HT1080 (cell line): ENCODE measurements around the gene LRP1. TPM values are rescaled to one million over a fixed set of nuclear protein-coding genes. Genes with fewer than 3 reads are reported as not detected.
"Not testable (repeated sequence)": the region's sequence is repeated elsewhere in the genome, so short reads cannot be mapped to it uniquely, and the experiment has no call there.

Experiments used
- DNase-seq: peaks from one replicate; pipeline ENCODE4 v3.0.0-alpha.2; 2015; ENCODE audit warnings: low read depth
- total RNA-seq: library from RNA; depleted of rRNA; stranded (reverse); fragments of >200 nt; shearing (Covaris generic); gene quantifications from 2 replicates; pipeline ENCODE4 v1.2.3, GENCODE V29; 2014

Gene LRP1
- total RNA-seq, 1 experiment from 2014 or later = 14.8 TPM

GRCh38 chr12:57110104-57111030 is 17.9 kb upstream of the LRP1 start:
- DNase-seq = peak; percentile 58

DNA sequence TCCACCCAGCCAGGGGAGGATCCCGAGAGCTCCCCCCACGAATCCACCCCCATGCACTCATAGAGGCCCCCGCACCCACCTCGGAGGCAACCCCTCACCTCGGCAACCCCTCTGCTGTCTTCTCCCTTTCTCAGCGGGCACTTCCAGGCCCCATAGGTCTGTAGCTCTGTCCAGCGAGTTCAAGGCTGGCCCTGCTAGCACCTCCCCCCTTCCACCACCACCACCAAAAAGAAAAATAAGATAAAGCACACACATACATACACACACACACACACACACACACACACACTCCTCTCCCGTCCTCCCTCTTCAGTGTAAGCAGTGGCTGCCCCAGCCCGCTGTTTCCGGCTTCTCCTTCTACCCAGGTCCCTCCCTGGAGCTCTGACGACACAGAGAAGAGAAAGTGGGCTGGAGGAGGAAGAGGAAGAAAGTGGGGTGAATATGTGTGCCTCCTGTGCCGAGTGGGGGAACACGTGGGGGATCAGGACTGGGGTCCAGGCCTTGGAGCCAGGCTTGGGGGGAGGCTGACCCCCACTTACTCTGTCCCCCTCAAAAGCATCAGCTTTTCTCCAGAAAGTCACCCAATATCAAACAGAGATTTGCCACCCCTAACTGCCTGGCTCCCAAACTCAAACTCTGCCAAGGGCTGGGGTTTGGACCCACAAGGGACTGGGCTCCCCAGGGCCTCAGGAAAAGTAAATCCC is 17.1 kb upstream of the LRP1 start, which contains the start of gene STAT6:
TSS of gene STAT6 (minus strand) at position 332 of the 704 bp plus-strand sequence. CDS start 3,084 bp downstream, outside the sequence.
- DNase-seq = peak; percentile 84

- no peak for DNase-seq
Measured at GRCh38 chr12:57112492-57113294, 15.6 kb upstream of the LRP1 start.

DNA sequence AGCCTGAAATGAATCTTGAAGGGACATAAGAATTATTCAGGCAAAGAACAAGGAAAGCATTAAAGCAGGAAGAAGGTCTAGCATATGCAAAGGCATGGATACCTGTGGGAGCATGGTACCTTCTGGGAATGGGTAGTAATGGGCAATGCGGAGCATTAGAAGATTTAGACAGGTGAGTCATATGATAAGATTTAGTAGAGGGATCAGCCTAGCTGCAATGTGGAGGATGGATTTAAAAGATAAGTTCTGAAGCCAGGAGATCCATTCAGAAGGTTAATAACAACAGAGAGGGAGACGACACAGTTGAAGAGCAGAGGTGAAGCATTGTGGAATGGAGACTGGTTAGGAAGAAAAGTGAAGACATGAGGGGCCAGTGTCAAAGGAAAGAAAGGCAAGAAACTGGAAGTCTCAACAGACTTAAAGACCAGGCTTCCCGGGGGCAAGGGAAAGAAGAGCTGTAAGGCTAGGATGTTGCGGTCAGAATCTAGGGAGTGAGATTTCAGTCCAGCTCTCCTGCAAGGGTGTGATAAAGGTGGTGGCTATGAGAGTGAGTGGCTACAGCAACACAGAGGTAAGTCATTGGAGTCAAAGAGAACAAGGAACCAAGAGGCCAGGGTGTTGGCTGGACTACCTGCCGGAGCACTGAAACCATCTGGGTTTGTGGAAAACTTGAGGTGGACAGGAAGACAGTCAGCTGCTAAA is 11.6 kb upstream of the LRP1 start:
- no peak for DNase-seq

DNA sequence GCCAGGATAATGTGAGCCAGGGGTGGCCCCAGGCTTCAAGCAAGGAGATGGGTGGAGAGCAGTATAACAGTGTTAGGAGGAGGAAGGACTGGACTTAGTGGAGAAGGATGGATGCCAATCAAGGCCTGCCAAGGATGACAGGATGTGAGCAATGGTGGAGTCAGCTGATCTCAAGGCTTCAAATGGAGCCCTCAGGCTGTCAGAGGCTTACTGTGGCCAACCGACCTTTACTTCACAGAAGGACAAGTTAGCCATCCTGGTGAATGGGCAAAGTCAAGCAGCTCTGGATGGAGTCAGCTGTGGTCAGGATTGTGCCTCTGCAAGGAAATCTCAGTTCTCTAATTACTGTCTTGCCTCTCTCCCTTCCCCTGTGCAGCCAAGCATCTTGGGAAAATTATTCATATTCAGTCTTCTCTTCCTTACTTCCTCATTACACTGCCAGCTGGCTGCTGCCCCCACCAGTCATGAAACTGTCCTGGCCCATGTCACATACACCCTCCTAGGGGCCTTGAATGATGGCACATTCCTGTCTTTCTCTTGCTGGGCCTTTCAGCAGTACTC is 9.5 kb upstream of the LRP1 start:
- DNase-seq = peak; percentile 88

DNA sequence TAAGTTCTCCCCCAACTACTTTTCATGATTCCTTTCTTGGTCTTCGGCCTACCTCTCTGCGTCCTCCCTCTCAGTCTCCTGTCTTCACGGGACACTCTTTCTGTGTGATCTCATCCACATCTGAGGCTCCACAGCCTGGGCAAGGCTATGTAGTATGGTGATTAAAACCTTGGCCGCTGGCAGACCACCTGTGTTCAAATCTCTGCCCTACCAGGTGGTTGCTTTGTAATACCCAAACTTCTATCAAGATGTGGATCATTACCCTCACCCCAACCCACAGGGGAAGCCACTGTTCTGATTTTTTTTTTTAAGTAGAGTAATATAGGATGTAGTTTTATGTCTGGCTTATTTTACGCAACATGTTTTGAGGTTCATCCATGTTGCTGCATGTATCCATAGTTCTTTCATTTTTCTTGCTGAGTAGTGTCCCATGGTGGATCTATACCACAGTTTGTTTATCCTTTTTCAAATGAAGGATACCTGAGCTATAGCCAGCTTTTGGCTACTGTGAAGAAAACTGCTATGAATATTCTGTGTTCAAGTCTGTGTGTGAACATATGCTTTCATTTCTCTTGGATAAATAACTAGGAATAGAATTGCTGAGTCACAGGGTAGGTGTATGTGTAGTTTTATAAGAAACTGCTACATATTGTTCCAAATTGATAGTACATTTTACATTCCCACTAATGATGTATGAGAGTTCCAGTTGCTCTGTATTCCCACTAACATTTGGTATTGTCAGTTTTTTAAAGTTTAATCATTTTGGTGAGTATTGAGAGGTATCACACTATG is 8.8 kb upstream of the LRP1 start:
- no peak for DNase-seq

DNA sequence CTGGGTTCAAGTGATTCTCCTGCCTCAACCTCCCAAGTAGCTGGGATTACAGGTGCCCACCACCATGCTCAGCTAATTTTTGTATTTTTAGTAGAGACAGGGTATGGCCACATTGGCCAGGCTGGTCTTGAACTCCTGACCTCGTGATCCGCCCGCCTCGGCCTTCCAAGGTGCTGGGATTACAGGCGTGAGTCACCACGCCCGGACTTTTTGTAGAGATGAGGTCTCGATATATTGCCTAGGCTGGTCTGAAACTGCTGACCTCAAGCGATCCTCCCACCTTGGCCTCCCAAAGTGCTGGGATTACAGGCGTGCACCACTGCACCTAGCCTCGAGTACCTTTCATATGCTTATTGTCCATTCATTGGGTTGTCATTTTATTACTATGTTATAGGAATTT is 7.6 kb upstream of the LRP1 start:
- DNase-seq = not testable (repeated sequence)

GRCh38 chr12:57123813-57124212 is 4.5 kb upstream of the LRP1 start:
- DNase-seq = no peak

DNA sequence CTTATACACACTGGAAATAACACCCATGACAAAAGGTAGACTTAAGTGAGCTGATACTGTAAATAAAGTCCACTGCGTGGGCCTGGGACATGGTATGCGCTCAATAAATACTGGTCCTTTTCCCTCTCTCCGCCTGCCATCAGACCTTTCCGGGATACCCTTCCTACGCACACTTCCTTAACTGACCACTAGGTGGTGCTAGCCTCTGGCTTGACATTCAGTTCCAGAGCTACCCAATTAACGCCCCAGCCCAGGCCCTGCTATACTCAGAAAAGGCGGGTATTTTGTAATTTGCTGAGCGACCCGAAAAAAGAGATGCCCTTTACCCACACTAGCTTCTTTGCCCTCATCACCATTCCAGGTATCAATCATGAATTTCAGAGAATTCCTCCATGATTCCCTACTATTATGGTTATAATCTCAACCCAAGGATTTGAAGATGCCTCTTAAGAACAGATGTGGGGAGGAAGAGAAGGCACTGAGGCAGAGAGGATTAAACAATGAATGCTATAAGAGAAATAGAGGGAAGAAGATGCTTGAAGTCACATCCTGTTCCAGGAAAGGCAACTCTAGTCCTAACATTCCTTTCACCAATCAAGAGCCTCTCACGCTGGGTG is 3.9 kb upstream of the LRP1 start:
- DNase-seq = peak; percentile 64

DNA sequence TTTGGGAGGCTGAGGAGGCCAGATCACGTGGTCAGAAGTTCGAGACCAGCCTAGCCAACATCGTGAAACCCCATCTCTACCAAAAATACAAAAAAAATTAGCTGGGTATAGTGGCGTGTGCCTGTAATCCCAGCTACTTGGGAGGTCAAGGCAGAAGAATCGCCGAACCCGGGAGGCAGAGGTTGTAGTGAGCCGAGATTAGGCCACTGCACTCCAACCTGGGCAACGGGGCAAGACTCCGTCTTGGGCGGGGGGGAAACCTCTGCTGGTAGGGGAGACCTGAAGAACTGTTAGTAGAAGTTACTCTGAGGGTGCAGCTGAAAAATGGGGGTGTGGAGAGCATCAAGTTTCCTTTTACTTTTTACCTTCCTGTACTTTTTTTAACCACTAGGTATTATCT is 2.2 kb upstream of the LRP1 start:
- DNase-seq = no peak

DNA sequence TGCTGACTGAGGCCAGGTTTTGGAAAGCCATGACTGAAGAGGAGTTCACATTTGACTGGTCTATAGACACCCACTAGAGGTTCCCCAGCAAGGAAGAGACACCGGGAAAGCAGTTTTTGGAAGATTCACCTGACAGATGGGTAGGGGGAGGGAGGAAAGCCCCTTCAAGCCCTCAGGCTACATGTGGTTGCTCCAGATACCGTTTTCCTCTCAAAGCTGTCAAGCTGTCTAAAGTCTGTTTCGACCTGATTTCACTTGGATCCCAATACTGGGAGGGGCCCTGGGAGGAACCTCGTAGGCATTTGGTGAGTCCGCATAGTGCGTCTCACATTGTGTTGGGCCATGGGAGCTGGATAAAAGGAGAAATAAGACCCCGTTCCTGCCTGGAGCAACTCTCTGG is 1.7 kb upstream of the LRP1 start:
- DNase-seq = no peak

DNA sequence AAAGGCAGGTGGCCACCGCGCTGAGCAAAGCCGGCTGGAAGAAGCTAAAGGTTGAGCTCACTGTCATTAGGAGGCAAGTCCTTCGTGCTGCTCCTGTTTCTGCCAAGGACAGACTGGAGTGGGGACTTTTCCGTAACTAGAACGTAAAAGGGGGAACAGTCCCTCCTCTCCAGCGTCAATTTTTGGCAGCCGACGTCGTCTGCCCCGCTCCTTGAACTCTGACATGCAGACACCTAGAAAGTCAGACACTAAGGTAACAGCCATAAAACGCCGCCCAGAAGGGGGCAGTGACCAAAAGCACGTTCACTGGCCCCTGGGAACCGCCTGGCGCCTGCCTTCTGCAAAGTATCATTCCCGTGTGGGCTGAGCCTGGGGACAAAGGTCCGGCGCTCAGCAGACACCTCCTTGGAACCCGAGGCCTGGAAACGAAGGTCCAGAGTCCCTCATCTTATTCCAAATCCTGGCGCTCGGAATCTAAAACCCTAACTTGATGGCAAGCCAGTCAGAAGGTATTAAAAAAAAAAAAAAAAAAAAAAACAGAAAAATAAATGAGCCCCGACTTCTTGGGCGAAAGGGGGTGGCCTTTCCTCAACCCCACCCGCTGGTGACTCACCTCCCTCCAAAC is 1.1 kb upstream of the LRP1 start:
- peak; percentile 69 for DNase-seq

GRCh38 chr12:57128519-57129247 is 400 bp downstream of the LRP1 start:
- DNase-seq = no peak

GRCh38 chr12:57129321-57129842 is 1.1 kb downstream of the LRP1 start:
- DNase-seq = no peak

DNA sequence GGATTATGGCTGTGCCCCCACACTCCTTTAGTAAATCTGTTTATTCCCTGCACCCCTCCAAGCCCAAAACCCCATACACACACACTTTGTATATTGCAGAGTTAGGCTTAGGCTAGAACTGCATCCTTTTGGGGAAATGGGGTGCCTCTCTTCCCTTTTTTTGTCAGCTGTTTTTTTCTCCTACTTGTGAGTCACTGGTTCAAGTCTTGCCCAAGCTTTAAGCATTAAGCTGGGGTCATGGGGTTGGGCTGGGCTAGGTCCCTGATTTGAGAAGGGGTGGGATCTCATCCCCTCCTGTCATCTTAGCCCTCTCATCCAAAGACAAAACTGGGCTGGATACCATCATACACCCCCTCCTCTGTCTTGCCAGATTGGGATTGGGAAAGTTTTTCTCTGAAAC is 1.6 kb downstream of the LRP1 start:
- DNase-seq = no peak

DNA sequence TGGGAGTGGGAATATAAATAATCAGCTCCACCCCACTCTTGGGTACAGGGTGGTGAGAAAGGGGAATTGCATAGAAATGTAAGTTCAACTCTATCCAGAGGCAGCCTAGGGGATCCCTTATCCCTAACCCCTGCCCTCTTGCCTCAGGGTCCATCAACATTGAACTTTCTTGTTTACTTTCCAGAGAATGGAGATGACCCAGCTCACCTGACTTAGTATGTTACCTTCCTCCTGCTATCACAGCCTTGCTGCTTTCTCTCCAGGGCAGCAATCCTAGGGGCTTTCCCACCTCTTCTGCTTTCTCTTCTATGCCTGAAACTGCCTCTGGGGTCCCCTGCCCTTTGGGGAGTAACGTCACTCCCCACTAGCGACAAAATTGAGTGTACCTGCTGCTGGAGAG is 2.7 kb downstream of the LRP1 start:
- no peak for DNase-seq

- no peak for DNase-seq
Measured at GRCh38 chr12:57131896-57132744, 3.8 kb downstream of the LRP1 start.
